Neuronal stem cell (in vitro differentiated cells): ENCODE results near the gene CWF19L1. TPM values are rescaled to one million over a fixed set of nuclear protein-coding genes. Genes with fewer than 3 reads are reported as not detected.

ENCODE experiments used
- small RNA-seq: library from polyadenylated mRNA; stranded (forward); fragments of <200 nt; extraction: miRNeasy Mini kit (QIAGEN cat#:217004); gene quantifications from one replicate; pipeline ENCODE3, GENCODE V24; 2013; ENCODE audit not compliant: insufficient read depth

Gene CWF19L1

Small RNAs within 50 kb of the gene (small RNA-seq; reads per million reads assigned to genes)
- gene RNU6-422P (not detected), gene SNORA12 (not detected)
